HG03139 (cell line): Measurements from ENCODE around the gene GNB3.
A peak's percentile ranks its signal among the peaks of the same experiment; 100 is the strongest.
"Not testable (repeated sequence)": the region's sequence is repeated elsewhere in the genome, so short reads cannot be mapped to it uniquely, and the experiment has no call there.

ENCODE experiments used
- ATAC-seq: cut with Tn5 transposase; IDR thresholded peaks from one replicate; pipeline ENCODE4 v1.9.1; 2021; ENCODE audit not compliant: unreplicated experiment

The GNB3 gene

DNA sequence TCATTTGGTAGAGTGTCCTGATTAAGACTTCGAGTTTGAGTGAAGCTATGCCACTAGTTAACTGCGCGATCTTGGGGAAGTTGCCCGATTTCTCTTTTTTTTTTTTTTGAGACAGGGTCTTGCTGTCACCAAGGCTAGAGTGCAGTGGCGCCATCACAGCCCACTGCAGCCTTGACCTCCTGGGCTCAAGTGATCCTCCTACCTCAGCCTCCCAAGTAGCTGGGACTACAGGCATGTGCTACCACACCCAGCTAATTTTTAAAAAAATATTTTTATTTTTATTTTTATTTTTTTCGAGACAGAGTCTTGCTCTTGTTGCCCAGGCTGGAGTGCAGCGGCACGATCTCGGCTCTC is 33.3 kb downstream of the GNB3 start:
- not testable (repeated sequence) for ATAC-seq

DNA sequence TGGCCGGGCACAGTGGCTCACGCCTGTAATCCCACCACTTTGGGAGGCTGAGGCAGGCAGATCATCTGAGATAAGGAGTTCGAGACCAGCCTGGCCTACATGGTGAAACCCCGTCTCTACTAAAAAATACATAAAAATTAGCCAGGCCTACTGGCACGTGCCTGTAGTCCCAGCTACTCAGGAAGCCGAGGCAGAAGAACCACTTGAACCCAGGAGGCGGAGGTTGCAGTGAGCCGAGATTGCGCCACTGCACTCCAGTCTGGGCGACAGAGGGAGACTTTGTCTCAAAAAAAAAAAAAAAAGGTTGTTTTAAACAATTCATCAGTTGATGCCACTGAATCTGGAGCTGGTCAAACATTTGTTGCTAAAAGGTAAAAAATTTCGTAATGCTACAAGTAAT is 39.1 kb downstream of the GNB3 start:
- not testable (repeated sequence) for ATAC-seq

DNA sequence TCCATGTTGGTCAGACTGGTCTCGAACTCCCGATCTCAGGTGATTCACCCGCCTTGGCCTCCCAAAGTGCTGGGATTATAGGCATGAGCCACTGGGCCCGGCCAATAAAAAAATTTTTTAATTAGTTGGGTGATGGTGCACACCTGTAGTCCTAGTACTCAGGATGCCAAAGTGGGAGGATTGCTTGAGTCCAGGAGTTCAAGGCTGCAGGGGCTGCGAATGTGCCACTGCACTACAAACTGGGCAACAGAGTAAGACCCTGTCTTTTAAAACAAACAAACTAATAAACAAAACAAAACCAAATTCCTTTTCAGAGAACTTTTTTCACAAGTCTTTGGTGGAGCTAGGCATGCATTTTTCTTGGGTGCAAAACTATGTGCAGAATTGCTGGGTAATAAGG is 42.5 kb downstream of the GNB3 start:
- ATAC-seq, result no peak

DNA sequence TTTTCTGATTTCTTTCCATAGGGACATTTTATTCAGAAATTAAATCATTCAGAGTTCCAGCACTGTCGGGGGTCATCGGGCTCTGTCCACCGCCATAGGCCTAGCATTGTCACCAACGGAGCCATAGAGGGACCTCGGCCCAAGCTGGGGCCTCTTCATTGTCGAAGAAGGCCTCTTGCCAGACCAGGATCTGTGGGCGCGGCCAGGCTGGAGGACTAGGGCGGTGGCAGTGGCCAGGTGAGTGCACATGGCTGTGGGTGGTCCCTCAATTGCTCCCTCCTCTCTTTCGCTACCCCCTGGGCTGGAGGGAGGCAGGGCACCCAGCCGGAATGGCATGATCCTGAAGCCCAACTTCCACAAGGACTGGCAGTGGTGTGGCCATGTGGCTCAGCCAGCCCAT is 43.0 kb downstream of the GNB3 start:
- ATAC-seq, result no peak

DNA sequence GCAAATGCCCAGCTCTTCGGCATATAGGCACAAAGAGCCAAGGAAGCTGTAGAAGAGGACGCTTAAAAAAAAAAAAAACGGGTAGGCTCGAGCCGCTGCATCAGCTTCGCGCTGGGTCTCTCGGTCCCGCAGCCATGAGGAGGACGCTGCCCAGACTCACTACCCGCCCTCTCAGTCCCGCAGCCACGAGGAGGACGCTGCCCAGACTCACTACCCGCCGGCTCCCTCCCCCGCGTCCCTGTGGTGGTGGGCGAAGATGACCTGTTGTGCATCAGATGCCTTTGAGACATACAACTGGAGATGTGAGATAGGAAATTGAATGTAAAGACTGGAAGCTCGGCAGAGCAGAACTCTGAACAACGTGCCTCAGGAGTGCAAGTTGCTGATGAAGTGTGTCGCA is 43.8 kb downstream of the GNB3 start:
- no peak for ATAC-seq

DNA sequence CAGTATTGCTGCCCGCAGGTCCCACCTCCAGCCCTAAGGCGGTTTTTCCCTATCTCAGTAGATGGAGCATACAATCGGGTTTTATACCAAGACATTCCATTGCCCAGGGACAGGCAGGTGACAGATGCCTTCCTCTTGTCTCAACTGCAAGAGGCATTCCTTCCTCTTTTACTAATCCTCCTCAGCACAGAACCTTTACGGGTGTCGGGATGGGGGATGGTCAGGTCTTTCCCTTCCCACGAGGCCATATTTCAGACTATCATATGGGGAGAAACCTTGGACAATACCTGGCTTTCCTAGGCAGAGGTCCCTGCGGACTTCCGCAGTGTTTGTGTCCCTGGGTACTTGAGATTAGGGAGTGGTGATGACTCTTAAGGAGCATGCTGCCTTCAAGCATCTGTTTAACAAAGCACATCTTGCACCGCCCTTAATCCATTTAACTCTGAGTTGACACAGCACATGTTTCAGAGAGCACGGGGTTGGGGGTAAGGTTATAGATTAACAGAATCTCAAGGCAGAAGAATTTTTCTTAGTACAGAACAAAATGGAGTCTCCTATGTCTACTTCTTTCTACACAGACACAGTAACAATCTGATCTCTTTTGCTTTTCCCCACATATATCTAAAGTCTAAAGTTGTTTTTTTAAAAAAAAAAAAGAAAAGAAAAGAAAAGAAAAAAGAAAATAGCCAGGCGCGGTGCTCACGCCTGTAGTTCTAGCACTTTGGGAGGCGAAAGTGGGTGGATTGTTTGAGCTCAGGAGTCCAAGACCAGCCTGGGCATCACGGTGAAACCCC is 45.7 kb downstream of the GNB3 start:
- not testable (repeated sequence) for ATAC-seq

DNA sequence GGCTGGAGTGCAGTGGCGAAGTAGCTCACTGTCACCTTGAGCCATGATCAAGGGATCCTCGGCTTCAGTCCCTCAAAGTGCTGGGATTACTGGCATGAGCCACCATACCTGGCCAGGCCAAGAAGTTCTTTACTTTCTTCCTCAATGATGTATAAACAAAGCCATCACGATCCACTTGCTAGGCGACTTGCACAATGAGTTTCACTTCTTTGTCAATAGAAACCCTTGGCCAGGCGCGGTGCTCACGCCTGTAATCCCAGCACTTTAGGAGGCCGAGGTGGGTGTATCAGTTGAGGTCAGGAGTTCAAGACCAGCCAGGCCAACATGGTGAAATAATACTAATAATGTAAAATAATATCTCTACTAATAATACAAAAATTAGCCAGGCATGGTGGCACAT is 46.7 kb downstream of the GNB3 start:
- ATAC-seq, result no peak

DNA sequence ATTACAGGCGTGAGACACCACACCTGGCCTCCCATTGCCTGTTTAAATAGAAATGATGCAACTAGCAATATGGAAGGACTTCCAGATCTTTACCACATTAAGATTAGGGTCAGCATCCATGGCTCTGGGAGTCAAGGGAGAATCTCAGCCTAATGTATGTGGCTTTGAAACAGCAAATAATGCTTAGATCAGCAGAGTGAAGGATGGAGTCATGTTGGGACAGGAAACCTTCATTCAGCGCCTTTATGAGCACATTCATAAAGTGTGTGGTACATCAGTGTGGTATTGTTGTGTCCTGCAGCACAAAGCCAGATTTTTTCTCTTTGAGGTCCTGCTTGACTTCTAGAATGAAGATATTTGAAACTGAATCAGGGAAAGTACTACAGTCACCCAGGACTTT is 47.6 kb downstream of the GNB3 start:
- ATAC-seq, result no peak

DNA sequence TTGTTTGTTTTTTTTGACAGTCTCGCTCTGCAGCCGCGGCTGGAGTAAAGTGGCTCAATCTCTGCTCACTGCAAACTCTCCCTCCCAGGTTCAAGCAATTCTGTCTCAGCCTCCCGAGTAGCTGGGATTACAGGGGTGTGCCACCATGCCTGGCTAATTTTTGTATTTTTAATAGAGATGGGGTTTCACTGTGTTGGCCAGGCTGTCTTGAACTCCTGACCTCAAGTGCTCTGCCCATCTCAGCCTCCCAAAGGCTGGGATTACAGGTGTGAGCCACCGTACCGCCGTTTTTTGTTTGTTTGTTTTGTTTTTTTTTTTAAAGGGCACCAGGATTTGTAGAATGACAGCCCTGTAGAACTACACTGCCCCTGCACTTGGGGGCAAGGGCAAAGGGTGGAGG is 48.1 kb downstream of the GNB3 start:
- not testable (repeated sequence) for ATAC-seq

DNA sequence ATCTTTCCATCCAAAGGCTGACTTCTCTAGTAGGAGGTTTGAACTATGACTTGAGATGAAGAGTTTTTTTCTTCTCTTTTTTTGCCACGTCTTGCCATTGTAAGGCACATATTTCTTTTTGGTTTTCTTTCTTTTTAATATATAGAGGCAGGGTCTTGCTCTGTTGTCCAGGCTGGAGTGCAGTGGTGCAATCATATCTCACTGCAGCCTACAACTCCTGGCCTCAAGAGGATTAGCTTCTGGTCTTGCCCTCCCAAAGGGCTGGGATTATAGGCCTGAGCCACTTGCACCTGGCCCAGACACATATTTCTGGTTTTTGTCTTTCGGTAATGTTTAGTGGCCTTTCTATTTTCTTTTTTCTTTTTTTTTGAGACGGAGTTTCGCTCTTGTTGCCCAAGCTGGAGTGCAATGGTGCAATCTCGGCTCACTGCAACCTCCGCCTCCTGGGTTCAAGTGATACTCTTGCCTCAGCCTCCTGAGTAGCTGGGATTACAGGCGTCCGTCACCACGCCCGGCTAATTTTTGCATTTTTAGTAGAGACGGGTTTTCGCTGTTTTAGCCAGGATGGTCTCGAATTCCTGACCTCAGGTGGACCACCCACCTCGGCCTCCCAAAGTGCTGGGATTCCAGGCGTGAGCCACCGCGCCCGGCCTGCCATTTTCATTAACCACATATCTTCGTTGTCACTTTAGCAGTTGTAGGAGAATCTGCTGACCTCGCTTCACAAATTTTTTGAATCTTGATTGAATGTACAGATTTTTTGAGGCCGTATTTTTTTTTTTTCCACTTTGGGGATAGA is 49.2 kb downstream of the GNB3 start:
- not testable (repeated sequence) for ATAC-seq

DNA sequence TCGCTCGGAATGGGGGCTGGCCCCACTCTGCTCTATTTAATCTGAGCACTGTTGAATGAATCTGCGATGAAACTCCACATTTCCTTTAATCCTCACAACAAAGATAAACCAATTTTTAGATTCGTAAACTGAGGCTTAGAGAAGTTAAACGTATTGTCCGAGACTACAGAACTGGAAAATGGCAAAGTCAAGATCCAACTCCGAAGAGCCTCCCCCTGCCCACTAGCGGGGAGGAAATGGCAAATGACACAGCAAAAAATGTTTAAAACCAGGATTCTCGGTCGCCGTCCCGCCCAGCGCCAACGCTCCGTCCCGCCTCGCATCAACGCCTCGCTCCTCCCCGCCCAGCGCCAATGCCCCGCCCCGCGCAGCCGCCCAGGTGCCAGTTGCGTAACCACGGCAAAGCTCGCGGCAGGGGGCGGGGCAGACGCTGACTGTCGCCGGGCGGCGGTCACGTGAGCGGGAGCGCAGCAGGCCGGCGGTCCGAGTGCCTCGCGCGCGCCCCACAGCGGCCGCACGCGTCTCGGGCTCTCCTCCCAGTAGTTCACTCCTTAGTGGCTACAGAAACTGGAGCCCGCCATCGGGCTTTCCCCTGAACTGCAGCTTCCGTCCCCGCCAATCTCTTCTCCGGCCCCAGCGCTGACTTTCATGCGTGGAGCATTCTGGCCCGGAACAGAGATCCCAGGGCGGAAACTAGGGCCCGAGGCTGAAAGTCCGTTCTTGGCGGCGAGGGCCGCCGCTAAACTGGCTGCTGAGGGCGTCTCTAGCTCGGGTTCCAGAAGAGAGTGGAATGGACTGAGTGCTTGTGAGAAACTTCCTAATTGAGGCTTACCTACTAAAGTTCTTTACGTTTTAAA is 50.3 kb downstream of the GNB3 start:
- peak; percentile 92 for ATAC-seq

DNA sequence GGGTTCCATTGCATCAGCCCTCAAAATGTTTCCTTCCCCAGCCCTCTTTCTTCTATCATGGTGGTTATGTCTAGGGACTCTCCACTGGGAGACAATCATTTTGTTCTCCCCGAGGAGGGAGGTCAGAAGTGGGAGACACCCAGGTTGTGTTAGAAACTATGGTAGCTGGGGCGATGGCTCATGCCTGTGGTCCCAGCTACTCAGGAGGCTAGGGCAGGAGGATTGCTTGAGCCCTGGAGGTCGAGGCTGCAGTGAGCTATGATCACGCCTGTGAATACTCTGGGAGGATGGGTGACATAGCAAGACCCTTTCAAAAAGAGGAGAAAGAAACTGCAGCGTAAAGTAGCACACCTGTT is 50.9 kb downstream of the GNB3 start:
- ATAC-seq, result no peak

DNA sequence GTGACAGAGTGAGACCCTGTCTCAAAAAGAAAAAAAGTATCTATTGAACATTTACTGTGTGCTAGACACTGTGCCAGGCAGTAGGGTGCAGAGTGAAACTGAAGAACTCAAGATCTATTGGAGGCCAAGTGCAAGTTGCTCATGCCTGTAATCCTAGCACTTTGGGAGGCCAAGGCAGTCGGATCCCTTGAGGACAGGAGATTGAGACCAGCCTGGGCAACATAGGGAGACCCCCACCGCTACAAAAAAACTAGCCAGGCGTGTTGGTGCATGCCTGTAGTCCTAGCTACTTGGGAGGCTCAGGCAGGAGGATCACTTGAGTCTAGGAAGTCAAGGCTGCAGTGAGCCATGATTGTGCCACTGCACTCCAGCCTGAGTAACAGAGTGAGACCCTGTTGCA is 52.0 kb downstream of the GNB3 start:
- not testable (repeated sequence) for ATAC-seq

DNA sequence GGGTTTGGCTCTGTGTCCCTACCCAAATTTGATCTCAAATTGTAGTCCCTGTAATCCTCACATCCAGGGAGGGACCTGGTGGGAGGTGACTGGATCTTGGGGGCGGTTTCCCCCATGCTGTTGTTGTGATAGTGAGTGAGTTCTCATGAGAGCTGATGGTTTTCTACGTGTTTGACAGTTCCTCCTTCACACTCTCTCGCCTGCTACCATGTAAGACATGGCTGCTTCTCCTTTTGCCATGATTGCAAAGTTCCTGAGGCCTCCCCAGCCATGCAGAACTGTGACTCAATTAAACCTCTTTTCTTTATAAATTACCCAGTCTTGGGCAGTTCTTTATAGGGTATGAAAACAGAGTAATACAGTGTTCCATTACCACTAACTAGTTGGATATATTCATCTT is 53.6 kb downstream of the GNB3 start:
- no peak for ATAC-seq
